ENCODE data around the gene CAPZA1. TPM values are rescaled to one million over a fixed set of nuclear protein-coding genes. Genes with fewer than 3 reads are reported as not detected.
A peak's percentile ranks its signal among the peaks of the same experiment; 100 is the strongest.
"Not testable (repeated sequence)": the region's sequence is repeated elsewhere in the genome, so short reads cannot be mapped to it uniquely, and the experiment has no call there.

The CAPZA1 gene
- total RNA-seq, 1 donor = 299 TPM

DNA sequence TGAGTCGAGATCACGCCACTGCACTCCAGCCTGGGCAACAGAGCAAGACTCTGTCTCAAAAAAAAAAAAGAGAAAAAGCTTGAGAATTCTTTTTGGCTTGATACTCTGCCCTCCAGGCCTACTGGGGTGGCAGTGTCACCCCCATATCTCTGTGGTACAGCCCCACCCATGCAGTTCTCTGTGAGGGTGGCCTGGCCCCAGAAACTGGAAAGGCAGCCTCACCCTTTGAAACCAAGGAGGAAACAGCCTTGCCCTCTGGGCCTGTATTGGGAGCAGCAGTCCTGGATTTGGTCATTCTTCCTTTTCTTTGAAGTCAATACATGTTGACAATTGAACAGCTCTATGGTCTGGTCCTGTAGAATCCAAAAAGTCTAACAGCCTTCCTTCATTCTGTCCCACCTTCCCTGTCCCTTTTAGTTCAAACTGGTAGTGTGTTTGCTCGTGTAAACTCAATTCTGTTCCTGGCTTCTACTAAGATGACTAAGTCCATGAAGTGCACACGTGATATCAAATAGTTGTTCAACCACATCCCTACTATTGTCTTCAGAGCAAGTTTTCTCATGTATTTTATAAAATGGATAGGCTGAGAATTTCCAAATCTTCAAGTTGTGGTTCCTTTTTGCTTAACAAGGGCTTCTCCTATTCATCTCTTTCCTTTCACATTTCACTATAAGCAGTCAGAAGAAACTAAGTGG lies 13.9 kb upstream of the CAPZA1 start:
- TF ChIP-seq, protein P1, sequence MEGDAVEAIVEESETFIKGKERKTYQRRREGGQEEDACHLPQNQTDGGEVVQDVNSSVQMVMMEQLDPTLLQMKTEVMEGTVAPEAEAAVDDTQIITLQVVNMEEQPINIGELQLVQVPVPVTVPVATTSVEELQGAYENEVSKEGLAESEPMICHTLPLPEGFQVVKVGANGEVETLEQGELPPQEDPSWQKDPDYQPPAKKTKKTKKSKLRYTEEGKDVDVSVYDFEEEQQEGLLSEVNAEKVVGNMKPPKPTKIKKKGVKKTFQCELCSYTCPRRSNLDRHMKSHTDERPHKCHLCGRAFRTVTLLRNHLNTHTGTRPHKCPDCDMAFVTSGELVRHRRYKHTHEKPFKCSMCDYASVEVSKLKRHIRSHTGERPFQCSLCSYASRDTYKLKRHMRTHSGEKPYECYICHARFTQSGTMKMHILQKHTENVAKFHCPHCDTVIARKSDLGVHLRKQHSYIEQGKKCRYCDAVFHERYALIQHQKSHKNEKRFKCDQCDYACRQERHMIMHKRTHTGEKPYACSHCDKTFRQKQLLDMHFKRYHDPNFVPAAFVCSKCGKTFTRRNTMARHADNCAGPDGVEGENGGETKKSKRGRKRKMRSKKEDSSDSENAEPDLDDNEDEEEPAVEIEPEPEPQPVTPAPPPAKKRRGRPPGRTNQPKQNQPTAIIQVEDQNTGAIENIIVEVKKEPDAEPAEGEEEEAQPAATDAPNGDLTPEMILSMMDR (IDR thresholded peaks at IDR 0.05; ENCODE audit: insufficient read depth, low read depth, low read length) = no peak
- DNase-seq (ENCODE audit: low read depth) = no peak
- no peak overlapping the region for H3K4me3 ChIP-seq (ENCODE audit: low read depth, low read length)

DNA sequence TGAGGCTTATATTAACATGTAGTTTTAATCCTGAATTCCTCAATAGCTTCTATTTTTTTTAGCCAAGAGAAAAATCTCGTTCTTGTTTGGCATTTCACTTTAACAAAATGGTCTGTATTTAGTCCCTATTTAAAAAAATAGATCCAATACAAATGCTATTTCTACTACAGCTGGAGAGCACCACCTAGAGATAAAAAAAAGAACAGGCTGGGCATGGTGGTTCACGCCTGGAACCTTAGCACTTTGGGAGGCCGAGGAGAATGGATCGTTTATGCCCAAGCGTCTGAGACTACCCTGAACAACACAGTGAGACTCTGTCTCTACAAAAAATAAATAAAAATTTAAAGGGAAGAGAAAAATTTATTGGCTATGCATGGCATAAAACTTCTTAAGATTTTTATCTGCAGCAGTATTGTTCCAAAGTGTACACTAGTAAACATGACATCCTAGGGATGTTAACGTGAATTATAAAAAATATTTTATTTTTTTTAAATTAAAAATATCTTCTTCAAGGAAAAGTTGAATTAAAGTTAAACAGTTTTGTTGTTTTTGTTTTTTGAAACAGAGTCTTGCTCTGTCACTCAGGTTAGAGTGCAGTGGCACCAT lies 5.1 kb upstream of the CAPZA1 start:
- TF ChIP-seq, protein P1 (IDR thresholded peaks at IDR 0.05; ENCODE audit: insufficient read depth, low read depth, low read length) = peak; percentile 77
- DNase-seq (ENCODE audit: low read depth) = peak; percentile 73
- no peak overlapping the region for H3K4me3 ChIP-seq (ENCODE audit: low read depth, low read length)

DNA sequence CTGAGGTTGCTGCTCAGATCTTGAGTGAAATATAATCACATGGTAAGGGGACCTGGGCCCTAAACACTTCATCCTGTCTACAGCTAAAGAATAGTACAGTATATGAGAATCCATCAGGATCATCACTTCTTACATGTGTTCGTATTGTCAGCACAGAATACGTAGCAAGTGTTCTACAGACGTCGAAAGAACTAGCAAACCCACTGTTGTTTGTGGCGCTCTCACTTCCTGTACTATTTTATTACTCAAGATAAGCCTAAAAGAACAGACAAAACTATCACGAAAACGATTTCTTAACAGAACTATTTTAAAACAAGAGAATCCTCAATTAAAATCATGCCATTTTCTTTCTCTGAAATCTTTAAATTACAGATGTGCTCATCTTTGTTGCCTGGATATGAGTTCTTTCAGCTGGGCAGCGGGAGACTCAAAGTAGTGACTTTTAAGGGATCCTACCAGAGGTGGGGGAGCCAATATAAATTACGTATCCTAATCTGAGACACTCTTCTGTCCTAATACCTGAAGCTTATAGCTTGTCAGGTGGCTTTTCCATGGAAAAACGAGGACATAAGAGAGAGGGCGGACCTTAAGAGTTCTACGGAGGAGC lies 1.4 kb upstream of the CAPZA1 start:
- TF ChIP-seq, protein P1 (IDR thresholded peaks at IDR 0.05; ENCODE audit: insufficient read depth, low read depth, low read length) = no peak
- peak; percentile 77 for DNase-seq (ENCODE audit: low read depth)

DNA sequence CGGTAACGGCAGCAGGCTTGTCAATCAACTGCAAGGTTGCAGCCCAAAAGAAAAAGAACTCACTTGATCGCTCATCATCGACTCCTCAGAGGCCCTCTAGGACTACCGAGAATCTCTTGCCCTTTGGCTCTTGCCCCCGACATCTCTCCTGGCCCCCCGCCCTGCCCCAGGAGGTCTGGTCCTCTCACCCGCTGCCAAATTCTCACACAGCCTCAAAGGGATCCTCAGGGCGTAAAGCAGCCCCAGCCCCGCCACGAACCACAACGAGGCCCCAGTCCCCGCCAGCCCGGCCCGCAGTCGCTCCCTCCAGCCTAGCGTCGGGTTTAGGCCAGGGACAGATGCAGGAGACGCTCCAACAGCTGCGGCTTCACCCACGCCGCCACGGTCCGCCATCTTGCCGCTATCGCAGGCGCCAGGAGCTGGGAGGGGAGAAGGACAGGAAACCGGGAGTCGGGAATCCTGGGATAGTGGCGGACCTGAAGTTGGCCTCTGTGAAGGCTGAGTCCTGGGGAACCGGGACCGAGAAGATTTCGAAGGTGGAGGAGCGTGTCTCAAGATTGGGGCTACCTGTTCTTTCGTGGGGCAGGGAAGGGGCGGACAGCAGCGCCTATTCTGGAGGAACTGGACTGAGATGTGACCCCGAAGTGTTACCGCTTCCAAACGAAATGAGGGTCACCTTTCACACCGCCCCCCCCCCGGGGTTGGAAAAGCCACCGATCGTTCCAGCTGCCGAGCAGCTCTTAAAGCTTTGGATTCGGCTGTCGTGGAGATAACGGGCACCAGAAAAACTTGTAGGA lies 713 bp upstream of the CAPZA1 start, which contains the start of gene ST7L:
TSS of gene ST7L (minus strand) at position 421 of the 797 bp plus-strand sequence. CDS start at position 393, 28 bp downstream.
- DNase-seq (ENCODE audit: low read depth) = peak; percentile 76
- H3K4me3 ChIP-seq (ENCODE audit: low read depth, low read length) = peak within 1 kb of the TSS; percentile 96
- TF ChIP-seq, protein P1 (IDR thresholded peaks at IDR 0.05; ENCODE audit: insufficient read depth, low read depth, low read length) = no peak

More for the DNA sequence above, 1.4 kb upstream of the CAPZA1 start:
- H3K4me3 ChIP-seq (ENCODE audit: low read depth, low read length) = peak overlapping the region; percentile 96

DNA sequence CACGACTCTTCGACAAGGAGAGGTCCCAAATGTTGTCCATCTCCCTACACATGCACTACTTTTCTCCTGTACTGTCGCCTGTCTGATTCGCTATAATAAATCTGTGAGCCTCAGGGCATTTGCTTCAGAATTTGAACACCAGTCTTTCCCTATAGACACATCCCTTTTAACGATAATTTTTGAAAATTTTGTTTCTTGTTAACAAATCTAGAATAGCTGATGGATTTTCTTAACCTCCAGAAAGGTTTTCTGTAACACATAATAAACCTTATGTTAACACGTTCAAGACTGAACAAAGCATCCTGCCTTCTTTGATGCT lies 704 bp downstream of the CAPZA1 start:
- TF ChIP-seq, protein P1 (IDR thresholded peaks at IDR 0.05; ENCODE audit: insufficient read depth, low read depth, low read length) = no peak
- peak overlapping the region; percentile 96 for H3K4me3 ChIP-seq (ENCODE audit: low read depth, low read length)
- no peak for DNase-seq (ENCODE audit: low read depth)

DNA sequence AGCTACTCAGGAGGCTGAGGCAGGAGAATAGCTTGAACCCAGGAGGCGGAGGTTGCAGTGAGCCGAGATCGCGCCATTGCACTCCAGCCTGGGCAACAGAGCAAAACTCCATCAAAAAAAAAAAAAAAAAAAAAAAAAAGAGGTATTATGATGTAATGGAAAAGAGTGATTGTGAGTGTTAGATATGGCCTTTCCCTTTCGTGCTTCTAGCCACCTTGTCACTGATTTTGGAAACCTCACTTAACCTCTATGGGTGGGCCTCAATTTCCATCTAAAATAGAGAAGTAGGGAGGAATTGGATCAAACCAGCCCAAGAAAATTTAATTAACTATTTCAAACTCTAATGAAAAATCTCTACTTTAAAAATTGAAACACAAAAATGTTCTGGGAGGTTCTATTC lies 4.9 kb downstream of the CAPZA1 start:
- not testable (repeated sequence) for DNase-seq (ENCODE audit: low read depth); H3K4me3 ChIP-seq (ENCODE audit: low read depth, low read length)

DNA sequence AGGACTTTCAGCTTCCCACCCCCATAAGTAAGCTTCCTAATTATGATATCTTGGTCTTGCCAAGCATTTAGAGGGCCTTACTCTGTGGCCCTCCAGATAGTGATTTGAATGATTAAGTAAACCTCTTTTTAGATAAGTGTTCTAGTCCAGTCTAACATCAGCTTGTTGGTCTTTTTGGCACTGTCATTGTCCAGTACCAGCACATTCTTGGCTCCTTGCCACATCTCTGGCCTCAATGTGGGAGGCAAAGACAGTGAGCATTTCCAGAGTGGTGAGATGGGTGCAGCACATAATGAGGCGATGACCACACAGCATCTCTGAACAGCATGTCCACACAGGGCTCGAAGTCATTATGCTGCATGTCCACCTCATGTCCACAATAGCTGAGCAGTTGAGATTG lies 6.1 kb downstream of the CAPZA1 start:
- H3K4me3 ChIP-seq (ENCODE audit: low read depth, low read length) = no peak overlapping the region
- TF ChIP-seq, protein P1 (IDR thresholded peaks at IDR 0.05; ENCODE audit: insufficient read depth, low read depth, low read length) = no peak
- DNase-seq (ENCODE audit: low read depth) = peak; percentile 51
